Caco-2 (cell line): ENCODE data around the gene OLR1. TPM values are rescaled to one million over a fixed set of nuclear protein-coding genes. Genes with fewer than 3 reads are reported as not detected.

ENCODE experiments used
- BruUV-seq: library from RNA; stranded (reverse); fragments of 400-500 nt; replicated peaks from 2 replicates; lab custom pipeline; 2021; lab: Mats Ljungman, UMichigan
- CTCF ChIA-PET: fragments of 300-600 bp; sonication (Branson Sonifier 250); formaldehyde crosslinking; loops from one replicate; lab custom pipeline; 2022; ENCODE audit warnings: antibody characterized with exemption; lab: Charles Lee
- POLR2A ChIA-PET: fragments of 300-600 bp; sonication (Branson Sonifier 250); formaldehyde crosslinking; loops from one replicate; lab custom pipeline; 2022; ENCODE audit warnings: antibody characterized with exemption; lab: Charles Lee
- DNase-seq, 2 experiments: peaks; one replicate each; pipeline versions ENCODE4 v3.0.0 to v3.0.0-alpha.2; 2020 to 2022
- H3K27me3 ChIP-seq: replicated peaks from 2 replicates; pipeline ENCODE4 v1.6.0; 2011; ENCODE audit warnings: low read length; ENCODE audit not compliant: control insufficient read depth, insufficient read depth
- H3K36me3 ChIP-seq: 2 replicates; pipeline ENCODE4 v1.5.1; 2011; ENCODE audit warnings: low read length; ENCODE audit not compliant: control insufficient read depth, insufficient read depth
- H3K4me1 ChIP-seq: fragments of 250-450 bp; sonication (Bioruptor Pico); 2 replicates; pipeline ENCODE4 v1.5.1; 2020; ENCODE audit warnings: mild to moderate bottlenecking
- H3K4me3 ChIP-seq: 2 replicates; pipeline ENCODE4 v1.5.1; 2011; ENCODE audit warnings: low read depth, mild to moderate bottlenecking, control low read depth, low read length
- H3K9me3 ChIP-seq: fragments of 250-450 bp; sonication (Bioruptor Pico); 2 replicates; pipeline ENCODE4 v1.5.1; 2020; ENCODE audit warnings: mild to moderate bottlenecking, moderate library complexity
- H3K27ac Mint-ChIP-seq: one replicate; pipeline ENCODE4 v1.8.0; 2022; ENCODE audit warnings: mixed read lengths; ENCODE audit not compliant: unreplicated experiment
- H3K27me3 Mint-ChIP-seq: one replicate; pipeline ENCODE4 v1.8.0; 2022; ENCODE audit warnings: mixed read lengths; ENCODE audit not compliant: insufficient read depth, unreplicated experiment
- H3K36me3 Mint-ChIP-seq: one replicate; pipeline ENCODE4 v1.8.0; 2022; ENCODE audit warnings: mild to moderate bottlenecking, mixed read lengths; ENCODE audit not compliant: insufficient read depth, unreplicated experiment
- H3K4me1 Mint-ChIP-seq: one replicate; pipeline ENCODE4 v1.8.0; 2022; ENCODE audit warnings: low read depth, mixed read lengths; ENCODE audit not compliant: unreplicated experiment
- H3K4me3 Mint-ChIP-seq: one replicate; pipeline ENCODE4 v1.8.0; 2022; ENCODE audit warnings: mild to moderate bottlenecking, moderate library complexity, mixed read lengths; ENCODE audit not compliant: unreplicated experiment
- H3K9me3 Mint-ChIP-seq: one replicate; pipeline ENCODE4 v1.8.0; 2022; ENCODE audit warnings: mixed read lengths; ENCODE audit not compliant: unreplicated experiment
- intact Hi-C: fragments of 100-400 bp; cut with micrococcal nuclease; formaldehyde crosslinking; loops from one replicate; pipeline ENCODE4 v1.10.0; 2022; ENCODE audit not compliant: unreplicated experiment
- total RNA-seq: library from RNA; stranded (reverse); gene quantifications from 2 replicates; pipeline ENCODE4 v1.2.3, GENCODE V29; 2022
- TF ChIP-seq, protein P1 (sequence below), 2 experiments: fragments of 200-600 bp in 1 of 2; IDR thresholded peaks; 1 replicate in 1 of 2; 2 replicates in 1 of 2; pipeline versions ENCODE4 v1.5.1 to v1.8.0; 2011 to 2022; ENCODE audit warnings: antibody characterized with exemption in 1 of 2, control low read depth in 1 of 2, inconsistent platforms in 1 of 2, low read depth in 1 of 2, low read length in 1 of 2, mild to moderate bottlenecking in 1 of 2, moderate library complexity in 1 of 2; ENCODE audit not compliant: insufficient read depth in 1 of 2, severe bottlenecking in 1 of 2, unreplicated experiment in 1 of 2

The OLR1 gene
- total RNA-seq, 1 experiment from 2014 or later: 183 TPM

DNA sequence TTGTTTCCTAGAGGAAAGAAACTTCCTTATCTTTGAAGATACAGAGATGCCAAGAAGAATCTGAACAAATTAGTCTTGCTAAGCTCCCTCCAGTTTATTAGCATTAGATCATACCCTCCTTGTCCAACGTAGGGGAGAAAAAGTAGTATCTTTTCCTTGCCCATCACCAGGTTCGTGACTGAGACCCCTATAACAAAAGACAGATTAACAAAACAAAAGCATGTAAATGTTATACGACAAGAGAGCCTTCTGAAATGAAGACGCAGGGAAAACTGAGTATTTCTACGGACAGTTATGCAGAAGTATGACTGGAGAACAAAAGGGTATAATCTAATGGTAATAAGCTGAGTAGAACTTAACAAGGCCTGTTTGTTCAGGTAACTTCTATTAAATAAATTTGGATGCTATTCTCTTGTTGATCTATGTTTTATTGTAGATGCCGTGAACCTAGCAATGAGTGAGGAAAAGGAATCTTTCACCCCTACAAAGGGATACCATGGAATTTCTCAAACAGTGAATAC is 39.0 kb downstream of the OLR1 start:
- Histone ChIP-seq H3K4me3 (no peak overlapping the region), H3K4me1 (no peaks in the 10 kb centered on the region), H3K36me3 (no peaks in the 10 kb centered on the region), H3K9me3 (no peaks in the 10 kb centered on the region), H3K27me3 (no peaks in the 10 kb centered on the region)
- H3K9me3 Mint-ChIP-seq: no peaks in the 10 kb centered on the region
- H3K4me3 Mint-ChIP-seq: no peak overlapping the region
- H3K27ac Mint-ChIP-seq: no peak overlapping the region
- BruUV-seq: no TSS peak
- ChIA-PET CTCF (no interaction called here), POLR2A (no interaction called here)
- no peaks in the 10 kb centered on the region for H3K36me3 Mint-ChIP-seq
- H3K27me3 Mint-ChIP-seq: peaks cover 16% of the 10 kb centered on the region
- TF ChIP-seq, protein P1, sequence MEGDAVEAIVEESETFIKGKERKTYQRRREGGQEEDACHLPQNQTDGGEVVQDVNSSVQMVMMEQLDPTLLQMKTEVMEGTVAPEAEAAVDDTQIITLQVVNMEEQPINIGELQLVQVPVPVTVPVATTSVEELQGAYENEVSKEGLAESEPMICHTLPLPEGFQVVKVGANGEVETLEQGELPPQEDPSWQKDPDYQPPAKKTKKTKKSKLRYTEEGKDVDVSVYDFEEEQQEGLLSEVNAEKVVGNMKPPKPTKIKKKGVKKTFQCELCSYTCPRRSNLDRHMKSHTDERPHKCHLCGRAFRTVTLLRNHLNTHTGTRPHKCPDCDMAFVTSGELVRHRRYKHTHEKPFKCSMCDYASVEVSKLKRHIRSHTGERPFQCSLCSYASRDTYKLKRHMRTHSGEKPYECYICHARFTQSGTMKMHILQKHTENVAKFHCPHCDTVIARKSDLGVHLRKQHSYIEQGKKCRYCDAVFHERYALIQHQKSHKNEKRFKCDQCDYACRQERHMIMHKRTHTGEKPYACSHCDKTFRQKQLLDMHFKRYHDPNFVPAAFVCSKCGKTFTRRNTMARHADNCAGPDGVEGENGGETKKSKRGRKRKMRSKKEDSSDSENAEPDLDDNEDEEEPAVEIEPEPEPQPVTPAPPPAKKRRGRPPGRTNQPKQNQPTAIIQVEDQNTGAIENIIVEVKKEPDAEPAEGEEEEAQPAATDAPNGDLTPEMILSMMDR (IDR thresholded peaks at IDR 0.05; ENCODE audit: insufficient read depth in 1 of 2, low read depth in 1 of 2, low read length in 1 of 2, severe bottlenecking in 1 of 2, unreplicated experiment in 1 of 2): no peak
- DNase-seq: no peak
- no peaks in the 10 kb centered on the region for H3K4me1 Mint-ChIP-seq
- intact Hi-C loops: no loop called here

- H3K9me3 Mint-ChIP-seq: no peaks in the 10 kb centered on the region
- Histone ChIP-seq H3K27me3 (no peaks in the 10 kb centered on the region; the same call in 1 of the 2 replicates), H3K36me3 (no peaks in the 10 kb centered on the region), H3K4me3 (no peak overlapping the region), H3K9me3 (no peaks in the 10 kb centered on the region), H3K4me1 (no peaks in the 10 kb centered on the region)
- H3K27ac Mint-ChIP-seq: no peak overlapping the region
- intact Hi-C loops: no loop called here
- POLR2A ChIA-PET: no interaction called here
- H3K4me3 Mint-ChIP-seq: no peak overlapping the region
- no peak for DNase-seq
- no TSS peak for BruUV-seq
- CTCF ChIA-PET: interaction anchor here (0.6 kb wide), 1 partner anchor 383 kb away, joined by 3 read pairs; no protein-coding TSS in a partner anchor
- H3K36me3 Mint-ChIP-seq: no peaks in the 10 kb centered on the region
- TF ChIP-seq, protein P1 (IDR thresholded peaks at IDR 0.05; ENCODE audit: insufficient read depth in 1 of 2, low read depth in 1 of 2, low read length in 1 of 2, severe bottlenecking in 1 of 2, unreplicated experiment in 1 of 2): no peak
- H3K27me3 Mint-ChIP-seq: peaks cover 23% of the 10 kb centered on the region
- H3K4me1 Mint-ChIP-seq: no peaks in the 10 kb centered on the region
Observed at GRCh38 chr12:10131111-10131690, 40.7 kb downstream of the OLR1 start.

DNA sequence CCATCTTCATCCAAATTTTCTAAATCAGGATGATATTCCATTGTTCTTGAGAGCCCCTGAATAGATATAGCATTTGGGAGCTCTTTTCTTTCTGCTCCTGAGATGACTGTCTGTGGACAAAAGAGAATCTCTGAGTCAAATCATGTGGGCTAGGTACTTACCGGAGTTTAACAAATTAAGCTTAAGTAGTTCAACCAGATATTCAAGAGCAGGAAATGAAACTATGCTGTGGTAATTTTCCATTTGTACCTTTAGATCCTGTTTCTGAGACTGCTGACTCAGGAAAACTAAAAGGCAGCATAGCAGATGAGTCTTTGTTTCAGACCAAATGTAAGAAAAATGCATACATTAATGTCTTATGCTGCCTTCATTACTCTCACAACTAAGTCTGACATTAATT is 41.9 kb downstream of the OLR1 start, which contains the start of gene CLEC7A:
Gene CLEC7A (minus strand): TSS at position 158 of the 400 bp plus-strand sequence. CDS start 117 bp downstream, at position 41.
- peaks cover 29% of the 10 kb centered on the region for H3K27me3 Mint-ChIP-seq
- CTCF ChIA-PET: no interaction called here
- H3K9me3 ChIP-seq: no peaks in the 10 kb centered on the region
- BruUV-seq: no TSS peak
- DNase-seq: no peak
- intact Hi-C loops: no loop called here
- POLR2A ChIA-PET: no interaction called here
- no peaks in the 10 kb centered on the region for H3K9me3 Mint-ChIP-seq
- H3K4me1 Mint-ChIP-seq: no peaks in the 10 kb centered on the region
- H3K4me3 ChIP-seq: no peak within 1 kb of the TSS
- H3K36me3 ChIP-seq: no peaks in the 10 kb centered on the region
- no peak within 1 kb of the TSS for H3K4me3 Mint-ChIP-seq
- H3K36me3 Mint-ChIP-seq: no peaks in the 10 kb centered on the region
- no peaks in the 10 kb centered on the region for H3K4me1 ChIP-seq
- H3K27ac Mint-ChIP-seq: no peak within 1 kb of the TSS
- TF ChIP-seq, protein P1 (IDR thresholded peaks at IDR 0.05; ENCODE audit: insufficient read depth in 1 of 2, low read depth in 1 of 2, low read length in 1 of 2, severe bottlenecking in 1 of 2, unreplicated experiment in 1 of 2): no peak
- H3K27me3 ChIP-seq: no peaks in the 10 kb centered on the region; the same call in 1 of the 2 replicates
